Testis (tissue), 3 donors: Measurements from ENCODE around the gene KHDC4. TPM values are rescaled to one million over a fixed set of nuclear protein-coding genes. Genes with fewer than 3 reads are reported as not detected.
A peak's percentile ranks its signal among the peaks of the same experiment; 100 is the strongest.

Source experiments
- DNase-seq: peaks from one replicate; pipeline ENCODE4 v3.0.0-alpha.2; 2019
- H3K27ac ChIP-seq, 2 donors: fragments of 200-600 bp; sonication (generic); one replicate each; pipeline ENCODE4 v1.5.1; 2019
- H3K27me3 ChIP-seq: fragments of 200-600 bp; sonication (generic); one replicate; pipeline ENCODE4 v1.5.1; 2019
- H3K36me3 ChIP-seq: fragments of 200-600 bp; sonication (generic); one replicate; pipeline ENCODE4 v1.5.1; 2017; ENCODE audit warnings: low read depth; ENCODE audit errors: missing control alignments
- H3K4me1 ChIP-seq: fragments of 200-600 bp; sonication (generic); one replicate; pipeline ENCODE4 v1.5.1; 2019
- H3K4me3 ChIP-seq, 2 donors: fragments of 200-600 bp; sonication (generic); one replicate each; pipeline ENCODE4 v1.5.1; 2017 to 2019
- H3K9me3 ChIP-seq: fragments of 200-600 bp; sonication (generic); one replicate; pipeline ENCODE4 v1.5.1; 2017
- POLR2A ChIP-seq: fragments of 450-650 bp; IDR thresholded peaks from one replicate; pipeline ENCODE4 v1.6.1; 2017; ENCODE audit warnings: antibody characterized with exemption, mild to moderate bottlenecking, moderate library complexity
- WGBS, 2 donors: methylation state at CpG; one replicate each; pipeline ENCODE4 v1.1.5; 2018; 5-methylcytosine and 5-hydroxymethylcytosine counted together
- intact Hi-C: fragments of 100-400 bp; cut with DNase I; formaldehyde crosslinking; loops from one replicate; pipeline ENCODE4 v1.15.1; 2023; ENCODE audit warnings: low total_unique reads
- polyA plus RNA-seq: library from polyadenylated mRNA; stranded (reverse); fragments of 350-450 nt; fragmentation: Illumina TruSeq; extraction: RNeasy Lipid Tissue Mini Kit (QIAGEN cat#74804); gene quantifications from one replicate; pipeline ENCODE4 v1.2.3, GENCODE V29; 2014; ENCODE audit warnings: low read depth, low replicate concordance; ENCODE audit not compliant: insufficient read depth
- total RNA-seq, 2 donors: library from RNA; depleted of rRNA; stranded (reverse); fragments of >200 nt; gene quantifications; one replicate each; pipeline ENCODE4 v1.2.3, GENCODE V29; 2016
- TF ChIP-seq, protein P1 (sequence below), 3 experiments: fragments of 450-650 bp in 2 of 3; fragments of 200-600 bp in 1 of 3; sonication (generic) in 1 of 3; IDR thresholded peaks; one replicate each; pipeline ENCODE4 v1.5.1; 2016 to 2019; ENCODE audit warnings: antibody characterized with exemption in 3 of 3, mild to moderate bottlenecking in 2 of 3, moderate library complexity in 1 of 3

KHDC4 gene
- total and polyA plus RNA-seq, 3 donors from 2014 or later = 45.5 to 95.3 (median 84.5) TPM

DNA sequence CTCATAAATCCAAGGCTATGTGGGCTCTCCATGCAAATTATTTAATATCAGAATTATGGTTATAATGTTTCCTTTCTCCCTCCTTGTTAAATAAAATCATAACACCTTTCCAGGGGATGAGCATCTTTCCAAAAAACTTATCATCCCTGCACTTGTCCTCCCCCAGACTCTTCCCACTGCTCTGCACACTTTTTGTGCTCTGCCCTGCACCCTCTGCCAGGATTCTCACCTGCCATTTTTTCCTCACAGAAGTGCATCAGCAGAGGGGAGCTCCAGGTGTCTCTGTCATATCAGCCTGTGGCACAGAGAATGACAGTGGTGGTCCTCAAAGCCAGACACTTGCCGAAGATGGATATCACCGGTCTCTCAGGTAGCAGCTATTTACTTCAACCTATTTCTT lies 54.0 kb downstream of the KHDC4 start:
- TF ChIP-seq POLR2A = no peak
- TF ChIP-seq, protein P1, sequence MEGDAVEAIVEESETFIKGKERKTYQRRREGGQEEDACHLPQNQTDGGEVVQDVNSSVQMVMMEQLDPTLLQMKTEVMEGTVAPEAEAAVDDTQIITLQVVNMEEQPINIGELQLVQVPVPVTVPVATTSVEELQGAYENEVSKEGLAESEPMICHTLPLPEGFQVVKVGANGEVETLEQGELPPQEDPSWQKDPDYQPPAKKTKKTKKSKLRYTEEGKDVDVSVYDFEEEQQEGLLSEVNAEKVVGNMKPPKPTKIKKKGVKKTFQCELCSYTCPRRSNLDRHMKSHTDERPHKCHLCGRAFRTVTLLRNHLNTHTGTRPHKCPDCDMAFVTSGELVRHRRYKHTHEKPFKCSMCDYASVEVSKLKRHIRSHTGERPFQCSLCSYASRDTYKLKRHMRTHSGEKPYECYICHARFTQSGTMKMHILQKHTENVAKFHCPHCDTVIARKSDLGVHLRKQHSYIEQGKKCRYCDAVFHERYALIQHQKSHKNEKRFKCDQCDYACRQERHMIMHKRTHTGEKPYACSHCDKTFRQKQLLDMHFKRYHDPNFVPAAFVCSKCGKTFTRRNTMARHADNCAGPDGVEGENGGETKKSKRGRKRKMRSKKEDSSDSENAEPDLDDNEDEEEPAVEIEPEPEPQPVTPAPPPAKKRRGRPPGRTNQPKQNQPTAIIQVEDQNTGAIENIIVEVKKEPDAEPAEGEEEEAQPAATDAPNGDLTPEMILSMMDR (IDR thresholded peaks at IDR 0.05) = no peak
- 82 to 95% methylated on average over 2 of the region's 2 CpGs for WGBS, 2 donors
- no peaks in the 10 kb centered on the region for H3K27me3 ChIP-seq
- H3K4me1 ChIP-seq = peaks cover 13% of the 10 kb centered on the region
- no peak overlapping the region for H3K27ac ChIP-seq
- DNase-seq = no peak
- H3K36me3 ChIP-seq = no peaks in the 10 kb centered on the region
- H3K4me3 ChIP-seq = no peak overlapping the region
- intact Hi-C loops = no loop called here
- no peaks in the 10 kb centered on the region for H3K9me3 ChIP-seq

DNA sequence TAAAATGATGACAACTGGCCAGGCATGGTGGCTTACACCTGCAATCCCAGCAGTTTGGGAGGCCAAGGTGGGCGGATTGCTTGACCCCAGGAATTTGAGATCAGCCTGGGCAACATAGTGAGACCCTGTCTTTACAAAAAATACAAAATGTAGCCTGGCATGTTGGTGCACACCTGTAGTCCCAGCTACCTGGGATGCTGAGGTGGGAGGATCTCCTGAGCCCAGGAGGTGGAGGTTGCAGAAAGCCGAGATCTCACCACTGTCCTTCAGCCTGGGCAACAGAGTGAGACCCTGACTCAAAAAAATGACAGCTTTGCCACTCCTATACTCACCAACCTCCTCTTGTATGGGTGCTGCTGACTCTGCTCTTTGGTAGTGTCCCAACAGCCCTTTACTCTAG lies 56.3 kb downstream of the KHDC4 start:
- H3K27ac ChIP-seq = no peak overlapping the region
- no peak for DNase-seq
- H3K4me3 ChIP-seq = no peak overlapping the region
- no peaks in the 10 kb centered on the region for H3K36me3 ChIP-seq
- no peaks in the 10 kb centered on the region for H3K9me3 ChIP-seq
- no peaks in the 10 kb centered on the region for H3K4me1 ChIP-seq
- TF ChIP-seq, protein P1 (IDR thresholded peaks at IDR 0.05) = no peak
- no peak for TF ChIP-seq POLR2A
- H3K27me3 ChIP-seq = no peaks in the 10 kb centered on the region
- WGBS, 2 donors = 76 to 92% methylated on average over 2 of the region's 2 CpGs
- intact Hi-C loops = no loop called here

DNA sequence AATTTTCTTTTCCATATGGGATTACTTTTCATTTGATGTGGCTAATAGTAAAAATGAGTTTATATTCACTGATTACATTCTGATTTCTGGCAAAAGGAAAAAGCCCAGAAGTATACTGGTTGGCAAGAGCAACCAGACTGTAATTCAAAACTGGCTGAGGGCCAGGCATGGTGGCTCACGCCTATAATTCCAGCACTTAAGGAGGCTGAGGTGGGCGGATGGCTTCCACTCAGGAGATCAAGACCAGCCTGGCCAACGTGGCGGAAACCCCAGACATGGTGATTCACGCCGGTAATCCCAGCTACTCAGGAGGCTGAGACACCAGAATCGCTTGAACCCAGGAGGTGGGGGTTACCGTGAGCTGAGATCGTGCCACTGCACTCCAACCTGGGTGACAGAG lies 60.4 kb downstream of the KHDC4 start:
- intact Hi-C loops = no loop called here

DNA sequence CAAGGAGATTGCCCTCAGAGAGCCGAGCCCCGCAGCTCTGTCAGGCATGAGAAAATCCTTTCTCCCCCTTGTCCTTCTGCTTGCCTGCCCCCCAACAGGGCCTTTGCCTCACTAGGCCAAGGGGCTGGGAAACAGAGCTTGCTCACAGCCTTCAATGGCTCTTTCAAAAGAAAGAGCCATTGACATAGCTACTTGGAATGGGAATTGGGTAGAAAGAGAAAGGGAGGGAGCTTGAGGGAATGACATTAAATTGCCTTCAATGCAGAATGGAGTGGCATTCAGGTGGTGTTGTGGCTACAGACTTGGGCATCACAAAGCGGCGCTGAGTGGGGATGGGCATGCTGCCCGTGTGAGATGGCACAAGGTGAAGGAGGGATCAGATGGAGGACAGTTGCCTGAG lies 61.7 kb downstream of the KHDC4 start:
- Histone ChIP-seq H3K4me3 (no peak overlapping the region), H3K27me3 (no peaks in the 10 kb centered on the region), H3K27ac (no peak overlapping the region), H3K4me1 (peaks cover 25% of the 10 kb centered on the region), H3K9me3 (no peaks in the 10 kb centered on the region), H3K36me3 (no peaks in the 10 kb centered on the region)
- TF ChIP-seq, protein P1 (IDR thresholded peaks at IDR 0.05) = no peak
- TF ChIP-seq POLR2A = no peak
- WGBS, 2 donors = 90% methylated on average over 5 of the region's 5 CpGs
- no peak for DNase-seq
- intact Hi-C loops = no loop called here

More for the DNA sequence above, 60.4 kb downstream of the KHDC4 start:
- Histone ChIP-seq H3K36me3 (no peaks in the 10 kb centered on the region), H3K4me1 (peaks cover 25% of the 10 kb centered on the region), H3K9me3 (no peaks in the 10 kb centered on the region), H3K4me3 (no peak overlapping the region), H3K27me3 (no peaks in the 10 kb centered on the region), H3K27ac (no peak overlapping the region)
- TF ChIP-seq, protein P1 (IDR thresholded peaks at IDR 0.05) = no peak
- no peak for DNase-seq
- WGBS, 2 donors = 85 to 94% methylated on average over 9 of the region's 9 CpGs

DNA sequence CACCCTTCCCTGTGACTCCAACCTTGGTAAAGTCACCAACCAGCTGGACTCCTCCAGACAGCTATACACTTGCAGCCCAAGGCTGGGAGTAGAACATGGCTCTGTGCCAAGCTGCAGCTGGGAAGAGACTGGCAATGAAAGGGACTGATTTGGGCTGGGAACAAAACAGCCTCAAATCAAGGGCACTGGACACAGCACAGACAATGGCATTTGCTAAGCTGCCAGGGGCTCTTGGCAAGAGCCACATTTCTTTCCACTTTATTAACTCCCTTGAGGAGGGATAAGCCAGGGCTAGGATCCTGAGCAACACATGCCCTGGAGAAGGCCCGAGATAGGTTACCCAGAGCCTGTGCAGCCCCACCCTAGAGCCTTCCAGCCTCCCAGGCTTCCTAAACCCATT lies 62.8 kb downstream of the KHDC4 start:
- peak; percentile 89 for DNase-seq
- Histone ChIP-seq H3K9me3 (no peaks in the 10 kb centered on the region), H3K27ac (peak overlapping the region; percentile 5 to 9), H3K4me1 (peaks cover 25% of the 10 kb centered on the region), H3K4me3 (no peak overlapping the region), H3K36me3 (no peaks in the 10 kb centered on the region), H3K27me3 (no peaks in the 10 kb centered on the region)
- WGBS, 2 donors = 22 to 56% methylated on average over 1 of the region's 1 CpG
- intact Hi-C loops = no loop called here
- TF ChIP-seq POLR2A = no peak
- TF ChIP-seq, protein P1 (IDR thresholded peaks at IDR 0.05) = no peak
